Muscle of leg (tissue), 11 donors: ENCODE measurements around the gene RGS7BP. TPM values are rescaled to one million over a fixed set of nuclear protein-coding genes. Genes with fewer than 3 reads are reported as not detected.

Experiments
- DNase-seq: peaks from one replicate; pipeline ENCODE4 v3.0.0; 2013
- H3K27ac ChIP-seq: one replicate; pipeline ENCODE4 v1.5.1; 2013; ENCODE audit warnings: mild to moderate bottlenecking, low read length, control low read depth
- H3K27me3 ChIP-seq: one replicate; pipeline ENCODE4 v1.6.1; 2013; ENCODE audit warnings: low read length; ENCODE audit not compliant: control insufficient read depth, insufficient read depth
- H3K36me3 ChIP-seq: one replicate; pipeline ENCODE4 v1.6.1; 2013; ENCODE audit warnings: low read length; ENCODE audit not compliant: control insufficient read depth, insufficient read depth
- H3K4me1 ChIP-seq: one replicate; pipeline ENCODE4 v1.6.1; 2013; ENCODE audit warnings: low read length; ENCODE audit not compliant: control insufficient read depth, insufficient read depth
- H3K4me3 ChIP-seq: one replicate; pipeline ENCODE4 v1.5.1; 2013; ENCODE audit warnings: low read length, control low read depth
- H3K9me3 ChIP-seq: replicated peaks from 2 replicates; pipeline ENCODE4 v1.6.1; 2013; ENCODE audit warnings: low read depth, low read length; ENCODE audit not compliant: control insufficient read depth
- WGBS: methylation state at CpG from one replicate; pipeline ENCODE4 v1.1.5; 2013; ENCODE audit warnings: missing lambda C conversion rate; ENCODE audit not compliant: insufficient coverage; 5-methylcytosine and 5-hydroxymethylcytosine counted together
- polyA plus RNA-seq, 8 donors: library from polyadenylated mRNA; unstranded; fragments of 120-200 nt; gene quantifications; one replicate each; pipeline versions ENCODE4 v1.2.1 to v1.2.3, GENCODE V29; 2013; ENCODE audit warnings: inconsistent platforms in 1 of 8, low replicate concordance in 1 of 8; ENCODE audit not compliant: insufficient read length in 8 of 8, insufficient read depth in 1 of 8
- total RNA-seq: library from RNA; stranded (reverse); fragments of 120-200 nt; gene quantifications from one replicate; pipeline ENCODE4 v1.2.4, GENCODE V29; 2013

RGS7BP gene
- total and polyA plus RNA-seq, 9 donors = 2.2 to 10.6 (median 5.4) TPM

DNA sequence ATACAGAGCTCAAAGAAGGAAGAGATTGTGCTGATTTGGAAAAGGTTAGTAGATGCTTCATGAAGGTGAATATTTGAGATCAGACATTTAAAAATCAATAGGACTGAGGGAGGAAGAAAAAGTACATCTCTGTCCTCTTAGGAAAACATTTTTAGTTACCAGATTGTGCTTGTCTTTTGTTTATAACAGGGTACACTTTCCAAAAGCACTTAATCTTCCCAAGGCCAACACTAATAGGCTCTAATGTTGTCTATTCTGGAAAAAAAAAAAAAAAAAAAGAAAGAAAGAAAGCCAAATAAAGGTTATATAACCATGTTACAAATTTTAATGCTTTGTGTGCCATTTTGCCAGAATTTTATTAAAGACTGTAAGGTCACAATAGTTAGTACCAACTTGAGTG is 139.0 kb downstream of the RGS7BP start:
- no peak overlapping the region for H3K27ac ChIP-seq
- H3K4me3 ChIP-seq = no peak overlapping the region
- H3K4me1 ChIP-seq = no peaks in the 10 kb centered on the region
- H3K27me3 ChIP-seq = no peaks in the 10 kb centered on the region
- no peaks in the 10 kb centered on the region for H3K36me3 ChIP-seq
- DNase-seq = no peak
- H3K9me3 ChIP-seq = no peaks in the 10 kb centered on the region

DNA sequence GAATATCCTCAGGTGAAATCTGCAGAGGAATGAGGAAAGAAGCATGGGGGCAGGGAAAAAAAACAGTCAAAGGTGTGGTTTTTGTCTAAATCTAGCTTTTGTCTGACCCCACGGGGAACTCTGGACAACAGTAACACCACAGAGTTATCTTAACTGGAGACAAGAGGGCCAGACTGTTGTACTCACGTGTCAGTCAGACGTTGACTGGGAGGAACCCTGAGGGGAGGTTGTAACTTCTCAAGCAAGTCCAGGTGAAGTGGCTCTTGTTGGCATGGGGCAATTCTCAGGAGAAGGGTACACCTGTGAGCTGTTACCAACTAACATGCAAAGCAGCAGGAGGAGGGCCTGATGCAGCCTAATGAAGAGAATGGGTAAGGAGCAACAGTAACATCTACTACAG is 140.4 kb downstream of the RGS7BP start:
- H3K36me3 ChIP-seq = no peaks in the 10 kb centered on the region
- no peaks in the 10 kb centered on the region for H3K9me3 ChIP-seq
- WGBS = 55% methylated on average over 3 of the region's 3 CpGs
- no peak overlapping the region for H3K27ac ChIP-seq
- H3K4me1 ChIP-seq = no peaks in the 10 kb centered on the region
- no peaks in the 10 kb centered on the region for H3K27me3 ChIP-seq
- no peak overlapping the region for H3K4me3 ChIP-seq
- DNase-seq = no peak

DNA sequence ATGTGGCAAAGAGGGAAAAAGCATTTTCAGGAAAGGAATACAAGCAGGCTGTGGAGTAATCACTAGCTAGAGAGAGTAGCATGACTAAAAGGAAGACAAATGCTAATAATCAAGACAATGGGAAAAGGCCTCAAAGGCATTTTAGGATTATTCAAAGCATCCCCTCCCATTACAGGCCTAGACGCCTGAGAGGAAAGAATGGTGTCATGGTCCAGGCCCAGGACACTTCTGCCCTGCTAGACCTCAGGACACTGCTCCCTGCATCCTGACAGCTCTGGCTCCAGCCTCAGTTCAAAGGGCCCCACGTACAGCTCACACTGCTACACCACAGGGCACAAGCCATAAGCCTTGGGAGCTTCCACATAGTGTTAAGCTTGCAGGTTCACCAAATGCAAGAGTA is 143.7 kb downstream of the RGS7BP start:
- WGBS = no CpG with 5 or more reads among the region's 2 CpGs
- no peak overlapping the region for H3K27ac ChIP-seq
- no peaks in the 10 kb centered on the region for H3K27me3 ChIP-seq

DNA sequence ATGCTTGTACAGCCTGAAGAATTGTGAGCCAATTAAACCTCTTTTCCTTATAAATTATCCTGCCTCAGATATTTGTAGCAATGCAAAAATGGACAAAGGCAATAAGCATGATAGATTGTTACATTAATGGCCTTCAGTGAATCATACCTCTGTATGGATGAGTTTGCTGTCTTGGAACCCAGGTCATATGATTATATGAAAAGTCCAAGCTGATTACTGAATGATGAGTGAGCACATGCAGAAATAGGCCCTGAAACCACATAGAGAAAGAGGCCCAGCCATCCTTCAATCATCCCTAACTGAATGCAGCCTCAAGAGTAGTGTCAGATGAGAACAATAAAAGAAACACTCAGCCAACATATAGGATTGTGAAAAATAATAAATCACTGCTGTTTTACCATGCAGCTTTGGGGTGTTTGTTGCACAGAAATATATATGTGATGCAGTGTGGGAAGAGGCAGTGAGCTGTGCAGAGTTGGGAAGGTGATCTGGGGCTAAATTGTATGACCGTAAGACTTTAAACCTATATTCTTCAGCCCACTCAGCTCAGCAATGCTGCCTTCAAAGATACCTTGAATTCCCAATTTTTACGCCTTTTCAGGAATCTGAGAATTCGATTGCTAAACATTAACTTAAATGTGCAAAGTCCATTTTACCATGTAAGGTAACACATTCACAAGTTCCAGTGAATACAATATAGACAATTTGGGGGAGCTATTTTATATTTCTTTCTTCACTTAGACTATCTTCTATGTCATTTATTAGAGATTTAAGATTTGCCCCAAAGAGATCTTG is 148.1 kb downstream of the RGS7BP start:
- no peaks in the 10 kb centered on the region for H3K4me1 ChIP-seq
- H3K4me3 ChIP-seq = no peak overlapping the region
- no peak overlapping the region for H3K27ac ChIP-seq
- no CpG with 5 or more reads among the region's 3 CpGs for WGBS
- H3K9me3 ChIP-seq = no peaks in the 10 kb centered on the region
- no peaks in the 10 kb centered on the region for H3K27me3 ChIP-seq
- DNase-seq = no peak
- H3K36me3 ChIP-seq = no peaks in the 10 kb centered on the region

More for the DNA sequence above, 143.7 kb downstream of the RGS7BP start:
- H3K9me3 ChIP-seq = no peaks in the 10 kb centered on the region
- no peak for DNase-seq
- no peaks in the 10 kb centered on the region for H3K4me1 ChIP-seq
- no peaks in the 10 kb centered on the region for H3K36me3 ChIP-seq
- no peak overlapping the region for H3K4me3 ChIP-seq

DNA sequence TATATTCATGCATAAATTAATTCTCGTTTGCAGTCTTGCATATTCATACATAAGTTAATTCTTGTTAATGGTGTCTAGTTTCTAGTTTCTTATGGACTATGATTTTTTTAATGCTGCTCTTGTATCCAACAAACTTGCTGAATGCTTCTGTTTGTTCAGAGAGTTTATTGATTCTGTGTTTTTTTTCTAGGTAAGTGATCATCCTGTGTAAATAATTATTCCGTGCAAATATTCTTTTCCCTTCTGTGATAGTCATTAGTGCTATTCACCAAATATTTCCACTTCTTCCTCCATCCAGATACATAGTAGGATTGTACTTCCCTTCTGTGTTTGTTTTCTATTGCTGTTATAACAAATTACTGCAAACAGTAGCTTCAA is 148.7 kb downstream of the RGS7BP start:
- Histone ChIP-seq H3K36me3 (no peaks in the 10 kb centered on the region), H3K4me3 (no peak overlapping the region), H3K4me1 (no peaks in the 10 kb centered on the region), H3K9me3 (no peaks in the 10 kb centered on the region), H3K27ac (no peak overlapping the region), H3K27me3 (no peaks in the 10 kb centered on the region)
- no peak for DNase-seq
- no CpG with 5 or more reads among the region's 2 CpGs for WGBS

DNA sequence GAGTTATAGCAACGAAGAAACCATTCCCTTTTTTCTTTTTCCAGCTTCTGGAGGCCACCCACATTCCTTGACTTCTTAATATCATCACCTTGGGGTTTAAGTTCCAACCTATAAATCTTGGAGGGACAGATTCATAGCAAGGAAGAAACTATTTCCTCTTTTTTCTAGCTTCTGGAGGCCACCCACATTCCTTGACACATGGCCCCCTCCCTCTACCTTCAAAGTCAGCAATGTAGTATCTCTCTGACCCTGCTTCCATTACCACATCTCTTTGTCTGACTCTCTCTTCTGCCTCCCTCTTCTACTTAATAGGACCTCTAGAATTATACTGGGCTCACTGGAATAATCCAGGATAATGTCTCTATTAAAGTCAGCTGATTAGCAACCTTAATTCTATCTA is 149.8 kb downstream of the RGS7BP start:
- WGBS = 50% methylated on average over 1 of the region's 1 CpG
- Histone ChIP-seq H3K27me3 (no peaks in the 10 kb centered on the region), H3K4me3 (no peak overlapping the region), H3K36me3 (no peaks in the 10 kb centered on the region), H3K4me1 (no peaks in the 10 kb centered on the region), H3K9me3 (no peaks in the 10 kb centered on the region), H3K27ac (no peak overlapping the region)
- DNase-seq = no peak

DNA sequence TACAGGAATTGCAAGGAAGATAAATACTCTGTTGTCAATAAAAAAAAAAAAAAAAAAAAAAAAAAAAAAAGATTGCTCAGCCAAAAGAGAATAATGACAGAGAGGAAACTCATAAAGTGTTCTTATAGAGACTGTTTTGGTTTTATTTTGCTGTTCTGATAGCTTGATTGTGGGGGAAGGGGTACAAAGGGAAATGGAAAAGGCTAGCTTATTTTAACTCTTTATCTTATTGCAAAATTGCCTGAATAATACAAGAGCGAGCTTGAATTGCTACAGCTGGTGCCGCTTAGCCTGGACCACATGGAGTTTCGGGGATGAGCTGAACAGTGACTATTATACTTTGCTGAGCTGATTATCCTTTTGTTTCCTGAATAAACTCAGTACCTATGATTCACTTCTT is 153.5 kb downstream of the RGS7BP start:
- DNase-seq = no peak
- H3K9me3 ChIP-seq = no peaks in the 10 kb centered on the region
- H3K4me3 ChIP-seq = no peak overlapping the region
- WGBS = no CpG with 5 or more reads among the region's 3 CpGs
- no peaks in the 10 kb centered on the region for H3K27me3 ChIP-seq
- H3K27ac ChIP-seq = no peak overlapping the region
- no peaks in the 10 kb centered on the region for H3K4me1 ChIP-seq
- H3K36me3 ChIP-seq = no peaks in the 10 kb centered on the region

Other genes with a start within 250 kb of the RGS7BP start
- gene SHISAL2B, start 184.5 kb downstream of the RGS7BP start, total RNA-seq = 0.98 TPM
- under 1 TPM in 6 of 8 donors, not detected in 2; 0.20 to 0.68 (median 0.55) TPM for gene SHISAL2B, start 184.5 kb downstream of the RGS7BP start, polyA plus RNA-seq